Cardiac muscle cell (in vitro differentiated cells and primary cell): Measurements from ENCODE around the gene BTNL2. TPM values are rescaled to one million over a fixed set of nuclear protein-coding genes. Genes with fewer than 3 reads are reported as not detected.

Experiments
- DNase-seq, 2 donors: peaks; one replicate each; pipeline versions ENCODE4 v3.0.0 to v3.0.0-alpha.2; 2010 to 2017; ENCODE audit warnings: low read depth in 1 of 2, low spot score in 1 of 2
- H3K27ac ChIP-seq: fragments of 200-600 bp; sonication (generic); 2 replicates; pipeline ENCODE4 v1.5.1; 2016
- H3K27me3 ChIP-seq: fragments of 200-600 bp; sonication (generic); 2 replicates; pipeline ENCODE4 v1.6.0; 2016; ENCODE audit warnings: control low read depth
- H3K36me3 ChIP-seq: fragments of 200-600 bp; sonication (generic); 2 replicates; pipeline ENCODE4 v1.5.1; 2016; ENCODE audit warnings: control low read depth
- H3K4me1 ChIP-seq: fragments of 200-600 bp; sonication (generic); 2 replicates; pipeline ENCODE4 v1.8.1; 2017; ENCODE audit warnings: low read depth, mild to moderate bottlenecking, mixed run types
- H3K4me3 ChIP-seq: fragments of 200-600 bp; sonication (generic); 2 replicates; pipeline ENCODE4 v1.5.1; 2016; ENCODE audit warnings: mild to moderate bottlenecking
- H3K9me3 ChIP-seq: fragments of 200-600 bp; sonication (generic); 2 replicates; pipeline ENCODE4 v1.5.1; 2017; ENCODE audit warnings: low read depth, mild to moderate bottlenecking, control low read depth
- CTCF ChIP-seq: IDR thresholded peaks from 2 replicates; pipeline ENCODE4 v1.5.1; 2012; ENCODE audit warnings: low read depth, mild to moderate bottlenecking, low read length
- polyA plus RNA-seq: library from polyadenylated mRNA; unstranded; fragments of >200 nt; fragmentation: Nextera tagmentation; extraction: Ambion mirVana; gene quantifications from 2 replicates; pipeline ENCODE4 v1.2.1, GENCODE V29; 2016
- total RNA-seq: library from RNA; depleted of rRNA; stranded (reverse); fragments of >200 nt; gene quantifications from 2 replicates; pipeline ENCODE4 v1.2.3, GENCODE V29; 2016

BTNL2 gene
- total RNA-seq (not detected in 2 replicates), polyA plus RNA-seq (not detected in 2 replicates)

DNA sequence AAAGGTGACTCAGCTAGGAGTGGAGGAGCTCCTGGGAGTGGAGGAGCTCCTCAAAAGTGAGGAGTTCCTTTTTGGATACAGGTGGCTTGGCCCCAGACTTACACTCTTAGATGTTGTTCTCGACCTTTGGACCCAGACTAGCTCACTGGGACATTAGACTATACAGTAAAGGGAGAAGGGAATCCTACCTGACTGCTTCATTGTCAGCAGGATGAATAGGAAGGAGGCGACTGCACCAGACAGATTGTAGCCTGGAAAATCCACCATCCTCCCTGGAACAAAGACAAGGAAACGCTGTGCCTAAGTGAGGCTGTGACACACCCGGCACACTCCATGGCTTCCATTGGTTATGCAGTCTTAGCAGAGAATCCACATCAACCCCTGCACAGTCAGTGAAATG lies at the start of gene BTNL2:
BTNL2 (minus strand) TSS at position 325 of the 400 bp plus-strand sequence; CDS start at position 267, 58 bp downstream.
- H3K4me1 ChIP-seq, result no peaks in the 10 kb centered on the region
- no peak for DNase-seq
- no peaks in the 10 kb centered on the region for H3K36me3 ChIP-seq
- H3K4me3 ChIP-seq, result no peak within 1 kb of the TSS
- no peaks in the 10 kb centered on the region for H3K9me3 ChIP-seq
- no peak for TF ChIP-seq CTCF
- peaks cover 8% of the 10 kb centered on the region for H3K27me3 ChIP-seq
- H3K27ac ChIP-seq, result no peak within 1 kb of the TSS

DNA sequence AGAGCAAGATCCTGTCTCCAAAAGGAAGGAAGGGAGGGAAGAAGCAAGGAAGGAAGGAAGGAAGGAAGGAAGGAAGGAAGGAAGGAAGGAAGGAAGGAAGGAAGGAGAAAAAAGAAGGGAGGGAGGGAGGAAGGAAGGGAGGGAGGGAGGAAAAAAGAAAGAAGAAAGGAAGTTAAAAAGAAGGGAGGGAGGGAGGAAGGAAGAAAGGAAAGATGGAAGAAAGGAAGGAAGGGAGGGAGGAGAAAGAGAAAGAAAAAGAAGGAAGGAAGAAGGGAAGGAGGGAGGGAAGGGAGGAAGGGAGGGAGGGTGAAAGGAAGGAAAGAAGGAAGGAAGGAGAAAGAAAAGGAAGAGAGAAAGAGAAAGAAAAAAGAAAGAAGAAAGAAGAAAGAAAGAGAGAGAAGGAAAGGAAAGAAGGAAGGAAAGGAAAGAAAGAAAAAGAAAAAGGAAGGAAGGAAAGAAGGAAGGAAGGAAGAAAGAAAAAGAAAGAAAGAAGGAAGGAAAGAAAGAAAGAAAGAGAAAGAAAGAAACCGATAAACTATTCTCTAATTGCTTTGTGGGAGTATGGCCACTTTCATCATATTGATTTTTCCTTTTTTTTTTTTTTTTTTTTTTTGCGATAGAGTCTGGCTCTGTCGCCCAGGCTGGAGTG lies 42.2 kb upstream of the BTNL2 start:
- DNase-seq, result no peak
- no peaks in the 10 kb centered on the region for H3K9me3 ChIP-seq
- no peaks in the 10 kb centered on the region for H3K36me3 ChIP-seq
- H3K4me1 ChIP-seq, result no peaks in the 10 kb centered on the region
- no peak overlapping the region for H3K4me3 ChIP-seq
- H3K27me3 ChIP-seq, result no peaks in the 10 kb centered on the region
- TF ChIP-seq CTCF, result no peak
- H3K27ac ChIP-seq, result no peak overlapping the region

DNA sequence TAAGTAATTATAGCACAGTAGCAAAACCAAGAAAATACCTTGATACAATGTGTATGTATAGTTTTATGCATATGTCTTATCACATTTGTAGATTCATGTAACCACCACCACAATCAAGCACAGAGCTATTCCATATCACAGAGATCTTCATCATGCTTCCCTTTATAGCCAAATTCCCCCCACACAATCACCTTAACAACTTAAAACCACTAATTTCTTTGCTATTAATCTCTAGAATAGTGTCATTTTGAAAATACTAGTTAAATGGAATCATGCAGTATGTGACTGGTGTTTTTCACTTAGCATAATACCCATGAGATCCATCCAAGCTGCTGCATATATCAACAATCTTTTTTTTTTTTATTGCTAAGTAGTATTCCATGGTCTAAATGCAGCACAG lies 41.0 kb upstream of the BTNL2 start:
- Histone ChIP-seq H3K4me3 (no peak overlapping the region), H3K4me1 (no peaks in the 10 kb centered on the region), H3K27ac (no peak overlapping the region), H3K27me3 (no peaks in the 10 kb centered on the region), H3K36me3 (no peaks in the 10 kb centered on the region), H3K9me3 (no peaks in the 10 kb centered on the region)
- no peak for TF ChIP-seq CTCF
- no peak for DNase-seq

- no peak overlapping the region for H3K27ac ChIP-seq
- no peak overlapping the region for H3K4me3 ChIP-seq
- H3K9me3 ChIP-seq, result no peaks in the 10 kb centered on the region
- no peak for TF ChIP-seq CTCF
- no peaks in the 10 kb centered on the region for H3K27me3 ChIP-seq
- H3K36me3 ChIP-seq, result no peaks in the 10 kb centered on the region
- DNase-seq, result no peak
- no peaks in the 10 kb centered on the region for H3K4me1 ChIP-seq
Observed at GRCh38 chr6:32445321-32445854, 38.4 kb upstream of the BTNL2 start.

DNA sequence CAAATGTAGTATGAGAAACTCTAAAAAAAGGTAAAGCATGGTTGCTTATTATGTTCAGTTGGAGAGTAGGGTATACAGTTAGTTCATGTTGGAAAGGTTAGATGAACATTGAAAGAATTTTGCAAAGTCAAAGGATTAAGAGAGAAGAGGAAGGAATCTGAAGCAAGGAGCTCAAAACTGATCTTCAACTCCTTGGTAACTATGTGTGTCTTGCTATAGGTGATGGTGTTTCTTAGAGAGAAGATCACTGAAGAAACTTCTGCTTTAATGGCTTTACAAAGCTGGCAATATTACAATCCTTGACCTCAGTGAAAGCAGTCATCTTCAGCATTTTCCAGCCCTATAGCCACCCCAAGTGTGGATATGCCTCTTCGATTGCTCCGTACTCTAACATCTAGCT lies 37.5 kb upstream of the BTNL2 start:
- TF ChIP-seq CTCF, result no peak
- Histone ChIP-seq H3K9me3 (no peaks in the 10 kb centered on the region), H3K27ac (no peak overlapping the region), H3K27me3 (no peaks in the 10 kb centered on the region), H3K4me3 (no peak overlapping the region), H3K4me1 (no peaks in the 10 kb centered on the region), H3K36me3 (no peaks in the 10 kb centered on the region)
- no peak for DNase-seq
